ENCODE measurements around the gene IL3.

IL3 gene

GRCh38 chr5:132056610-132057497, 3.6 kb upstream of the IL3 start:
- no peak for DNase-seq (ENCODE audit: low read depth)

GRCh38 chr5:132057498-132058255, 2.8 kb upstream of the IL3 start:
- DNase-seq (ENCODE audit: low read depth), result no peak

GRCh38 chr5:132058646-132059042, 1.8 kb upstream of the IL3 start:
- DNase-seq (ENCODE audit: low read depth), result no peak

GRCh38 chr5:132059043-132059695, 1.3 kb upstream of the IL3 start:
- no peak for DNase-seq (ENCODE audit: low read depth)

- DNase-seq (ENCODE audit: low read depth), result no peak
Measured at GRCh38 chr5:132059696-132060500, 557 bp upstream of the IL3 start.

- peak; percentile 50 for DNase-seq (ENCODE audit: low read depth)
Measured at GRCh38 chr5:132063090-132063911, 2.8 kb downstream of the IL3 start.

GRCh38 chr5:132064140-132064539, 3.7 kb downstream of the IL3 start:
- DNase-seq (ENCODE audit: low read depth), result no peak

- peak; percentile 53 for DNase-seq (ENCODE audit: low read depth)
Measured at GRCh38 chr5:132064738-132065331, 4.4 kb downstream of the IL3 start.

- DNase-seq (ENCODE audit: low read depth), result peak; percentile 45
Measured at GRCh38 chr5:132065351-132065937, 5.0 kb downstream of the IL3 start.

GRCh38 chr5:132065951-132066701, 5.7 kb downstream of the IL3 start:
- DNase-seq (ENCODE audit: low read depth), result no peak

GRCh38 chr5:132066871-132067270, 6.4 kb downstream of the IL3 start:
- no peak for DNase-seq (ENCODE audit: low read depth)

GRCh38 chr5:132067451-132067850, 7.0 kb downstream of the IL3 start:
- no peak for DNase-seq (ENCODE audit: low read depth)

- no peak for DNase-seq (ENCODE audit: low read depth)
Measured at GRCh38 chr5:132067941-132068808, 7.7 kb downstream of the IL3 start.

- no peak for DNase-seq (ENCODE audit: low read depth)
Measured at GRCh38 chr5:132069561-132069960, 9.1 kb downstream of the IL3 start.

GRCh38 chr5:132069994-132070393, 9.5 kb downstream of the IL3 start:
- no peak for DNase-seq (ENCODE audit: low read depth)

GRCh38 chr5:132070460-132071337, 10.2 kb downstream of the IL3 start:
- peak; percentile 7 for DNase-seq (ENCODE audit: low read depth)

GRCh38 chr5:132071338-132071707, 10.9 kb downstream of the IL3 start:
- DNase-seq (ENCODE audit: low read depth), result no peak

All from fibroblast of gingiva (primary cell).